SW 1271 (cell line): Measurements from ENCODE around the gene HOXA5.

ENCODE experiments used
- DNase-seq, 2 experiments: peaks; one replicate each; lab custom pipeline; 2025; lab: John Stamatoyannopoulos, UW

The HOXA5 gene

GRCh38 chr7:27148756-27149641 is 5.5 kb upstream of the HOXA5 start:
- DNase-seq, result no peak

- DNase-seq, result no peak
These were observed 4.7 kb upstream of the HOXA5 start for GRCh38 chr7:27148031-27148755.

GRCh38 chr7:27147199-27148030 is 3.9 kb upstream of the HOXA5 start, which contains the start of gene HOXA6:
HOXA6 (minus strand) TSS chr7:27147774; CDS start chr7:27147749, 25 bp downstream.
- DNase-seq, result no peak

GRCh38 chr7:27146491-27147198 is 3.2 kb upstream of the HOXA5 start:
- no peak for DNase-seq

- no peak for DNase-seq
These were observed 2.5 kb upstream of the HOXA5 start for GRCh38 chr7:27145914-27146412.

- DNase-seq, result no peak
These were observed 1.9 kb upstream of the HOXA5 start for GRCh38 chr7:27145165-27145913.

- DNase-seq, result no peak
These were observed 1.3 kb upstream of the HOXA5 start for GRCh38 chr7:27144781-27145164.

- DNase-seq, result no peak
These were observed 684 bp upstream of the HOXA5 start for GRCh38 chr7:27143950-27144780.

- DNase-seq, result no peak
These were observed 880 bp downstream of the HOXA5 start for GRCh38 chr7:27142580-27143022.

- DNase-seq, result no peak
These were observed 1.4 kb downstream of the HOXA5 start for GRCh38 chr7:27141923-27142579.

- DNase-seq, result no peak
These were observed 2.2 kb downstream of the HOXA5 start for GRCh38 chr7:27141137-27141922.

- no peak for DNase-seq
These were observed 3.2 kb downstream of the HOXA5 start for GRCh38 chr7:27140126-27140857.

- no peak for DNase-seq
These were observed 4.0 kb downstream of the HOXA5 start for GRCh38 chr7:27139334-27140125.

GRCh38 chr7:27138985-27139333 is 4.5 kb downstream of the HOXA5 start:
- DNase-seq, result no peak

- DNase-seq, result no peak
These were observed 5.0 kb downstream of the HOXA5 start for GRCh38 chr7:27138472-27138871.

GRCh38 chr7:27137640-27138315 is 5.7 kb downstream of the HOXA5 start:
- DNase-seq, result no peak
